ENCODE measurements around the gene SRRM5. TPM values are rescaled to one million over a fixed set of nuclear protein-coding genes. Genes with fewer than 3 reads are reported as not detected.

The SRRM5 gene
- total and polyA plus RNA-seq, 2 of the 13 experiments (the other 11 are each of a cell fraction or from before 2014, with no cell fraction given): 0.11 to 0.16 TPM

DNA sequence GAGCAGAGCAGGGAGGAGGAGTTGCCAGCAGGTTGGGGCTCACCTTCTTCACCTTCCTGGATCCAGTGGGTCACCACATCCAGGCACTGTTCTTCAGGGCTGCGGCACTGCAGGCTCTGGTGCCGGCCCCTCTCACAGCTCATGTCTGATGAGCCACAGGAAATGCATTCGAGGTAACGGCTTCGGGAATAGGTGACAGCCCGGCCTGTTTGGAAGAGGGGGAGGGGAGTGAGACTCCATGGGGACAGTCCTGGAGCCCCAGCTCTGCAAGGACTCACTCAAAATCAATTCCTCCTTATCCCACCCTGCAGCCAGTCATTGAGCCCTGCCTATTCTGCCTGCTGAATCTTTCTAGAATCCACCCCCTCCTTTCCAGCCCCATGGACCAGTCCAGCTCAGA, 44.5 kb downstream of the SRRM5 start (continued):
- no peak for TF ChIP-seq ZNF558 (CRISPR knock-in tag; IDR thresholded peaks at IDR 0.05; ENCODE audit: borderline replicate concordance)
- TF ChIP-seq ZFYVE20 (CRISPR knock-in tag; IDR thresholded peaks at IDR 0.05; ENCODE audit: borderline replicate concordance, low read depth): no peak
- TF ChIP-seq ETV6 (CRISPR knock-in tag; conservative IDR thresholded peaks at IDR 0.05): no peak
- no peak for TF ChIP-seq ZNF333 (CRISPR knock-in tag; IDR thresholded peaks at IDR 0.05; ENCODE audit: borderline replicate concordance)
- no peak for TF ChIP-seq NBN (conservative IDR thresholded peaks at IDR 0.05)
- no peak for TF ChIP-seq AGO1 (IDR thresholded peaks at IDR 0.05; ENCODE audit: low read depth, low read length, poor library complexity, severe bottlenecking)
- no peak for TF ChIP-seq ARNTL (CRISPR knock-in tag; IDR thresholded peaks at IDR 0.05)
- TF ChIP-seq ZNF441 (CRISPR knock-in tag; IDR thresholded peaks at IDR 0.05; ENCODE audit: borderline replicate concordance): no peak

DNA sequence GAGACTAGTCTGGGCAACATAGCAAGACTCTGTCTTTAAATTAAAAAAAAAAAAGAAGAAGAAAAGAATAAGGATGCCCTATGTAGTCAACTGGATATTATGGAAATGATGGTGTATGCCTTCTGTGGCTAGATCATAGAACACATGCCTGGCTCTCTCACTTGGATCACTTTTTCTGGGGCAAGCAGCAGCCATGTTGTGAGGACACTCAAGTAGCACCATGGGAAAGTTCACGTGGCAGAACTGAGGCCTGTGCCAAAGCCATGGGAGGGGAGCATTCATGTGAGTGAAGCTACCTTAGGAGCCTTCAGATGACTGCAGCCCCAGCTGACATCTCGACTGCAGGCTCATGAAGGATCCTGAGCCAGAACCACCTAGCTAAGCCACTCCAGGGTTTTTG, 46.1 kb downstream of the SRRM5 start:
- CTCF ChIA-PET (ENCODE audit: low intra/inter-chr PET ratio, low total read pairs): no interaction called here
- no peaks in the 10 kb centered on the region for H3K79me2 ChIP-seq (ENCODE audit: insufficient read depth, low read length)
- no peak overlapping the region for H3K4me2 ChIP-seq (ENCODE audit: low read depth, low read length)
- H3K9me3 ChIP-seq (ENCODE audit: low read length): no peaks in the 10 kb centered on the region
- no peak for DNase-seq (ENCODE audit: low spot score)
- POLR2A ChIA-PET: no interaction called here
- H3K4me1 ChIP-seq (ENCODE audit: insufficient read depth, low read length): no peaks in the 10 kb centered on the region
- H2AFZ ChIP-seq (ENCODE audit: low read length): no peak overlapping the region
- in situ Hi-C loops (cut with HindIII; ENCODE audit: extremely low pct_ligation_motif_present, low pct_unique_long_range_greater_than_20kb): no loop called here
- intact Hi-C loops (cut with micrococcal nuclease; ENCODE audit: unreplicated experiment): no loop called here
- no peak for ATAC-seq
- no peak overlapping the region for H3K27ac ChIP-seq (ENCODE audit: extremely low read length, insufficient read depth, low read length)
- no peak overlapping the region for H3K9ac ChIP-seq (ENCODE audit: insufficient read depth, low read depth, low read length)
- no peaks in the 10 kb centered on the region; a peak in 1 of 5 replicates for H3K27me3 ChIP-seq (ENCODE audit: control insufficient read depth in 1 of 2, insufficient read depth in 2 of 2, low read length in 2 of 2)
- BruUV-seq (replicated peaks): no TSS peak
- H4K20me1 ChIP-seq (ENCODE audit: insufficient read depth, low read length): no peaks in the 10 kb centered on the region
- FAIRE-seq: no peak
- no CpG with 5 or more reads among the region's 2 CpGs for WGBS (ENCODE audit: low lambda C conversion rate)
- no peak overlapping the region for H3K4me3 ChIP-seq (replicated peaks in 1 of 3; ENCODE audit: insufficient read depth in 1 of 3, low read depth in 2 of 3, low read length in 3 of 3)
- H3K36me3 ChIP-seq (replicated peaks in 1 of 2; ENCODE audit: control insufficient read depth in 1 of 2, insufficient read depth in 2 of 2, low read length in 2 of 2): no peaks in the 10 kb centered on the region
- TF ChIP-seq ZNF577 (CRISPR knock-in tag; IDR thresholded peaks at IDR 0.05; ENCODE audit: borderline replicate concordance, low read depth) (no peak), CBX2 (IDR thresholded peaks at IDR 0.05; ENCODE audit: low read depth, low read length) (no peak), CBX2 (CRISPR knock-in tag; IDR thresholded peaks at IDR 0.05; ENCODE audit: low read depth) (no peak), ZNF549 (CRISPR knock-in tag; IDR thresholded peaks at IDR 0.05) (no peak), GATA4 (IDR thresholded peaks at IDR 0.05; ENCODE audit: borderline replicate concordance, low read depth) (no peak), ZBTB21 (CRISPR knock-in tag; IDR thresholded peaks at IDR 0.05) (no peak), ZNF724P (CRISPR knock-in tag; IDR thresholded peaks at IDR 0.05; ENCODE audit: borderline replicate concordance) (no peak), ZNF609 (CRISPR knock-in tag; IDR thresholded peaks at IDR 0.05; ENCODE audit: borderline replicate concordance) (no peak)
- TF ChIP-seq, protein P1, sequence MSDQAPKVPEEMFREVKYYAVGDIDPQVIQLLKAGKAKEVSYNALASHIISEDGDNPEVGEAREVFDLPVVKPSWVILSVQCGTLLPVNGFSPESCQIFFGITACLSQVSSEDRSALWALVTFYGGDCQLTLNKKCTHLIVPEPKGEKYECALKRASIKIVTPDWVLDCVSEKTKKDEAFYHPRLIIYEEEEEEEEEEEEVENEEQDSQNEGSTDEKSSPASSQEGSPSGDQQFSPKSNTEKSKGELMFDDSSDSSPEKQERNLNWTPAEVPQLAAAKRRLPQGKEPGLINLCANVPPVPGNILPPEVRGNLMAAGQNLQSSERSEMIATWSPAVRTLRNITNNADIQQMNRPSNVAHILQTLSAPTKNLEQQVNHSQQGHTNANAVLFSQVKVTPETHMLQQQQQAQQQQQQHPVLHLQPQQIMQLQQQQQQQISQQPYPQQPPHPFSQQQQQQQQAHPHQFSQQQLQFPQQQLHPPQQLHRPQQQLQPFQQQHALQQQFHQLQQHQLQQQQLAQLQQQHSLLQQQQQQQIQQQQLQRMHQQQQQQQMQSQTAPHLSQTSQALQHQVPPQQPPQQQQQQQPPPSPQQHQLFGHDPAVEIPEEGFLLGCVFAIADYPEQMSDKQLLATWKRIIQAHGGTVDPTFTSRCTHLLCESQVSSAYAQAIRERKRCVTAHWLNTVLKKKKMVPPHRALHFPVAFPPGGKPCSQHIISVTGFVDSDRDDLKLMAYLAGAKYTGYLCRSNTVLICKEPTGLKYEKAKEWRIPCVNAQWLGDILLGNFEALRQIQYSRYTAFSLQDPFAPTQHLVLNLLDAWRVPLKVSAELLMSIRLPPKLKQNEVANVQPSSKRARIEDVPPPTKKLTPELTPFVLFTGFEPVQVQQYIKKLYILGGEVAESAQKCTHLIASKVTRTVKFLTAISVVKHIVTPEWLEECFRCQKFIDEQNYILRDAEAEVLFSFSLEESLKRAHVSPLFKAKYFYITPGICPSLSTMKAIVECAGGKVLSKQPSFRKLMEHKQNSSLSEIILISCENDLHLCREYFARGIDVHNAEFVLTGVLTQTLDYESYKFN (CRISPR knock-in tag; conservative IDR thresholded peaks at IDR 0.05): no peak

All from HepG2 (cell line).